Posterior cingulate gyrus (tissue), 11 donors: Measurements from ENCODE around the gene ZNF385C.

ENCODE experiments used
- DNase-seq, 10 donors: peaks; one replicate each; pipeline versions ENCODE4 v3.0.0 to v3.0.0-alpha.2; 2020 to 2021; ENCODE audit warnings: mixed read lengths in 3 of 10
- intact Hi-C: fragments of 100-400 bp; cut with DNase I; formaldehyde crosslinking; loops from one replicate; pipeline ENCODE4 v1.15.1; 2023

The ZNF385C gene

DNA sequence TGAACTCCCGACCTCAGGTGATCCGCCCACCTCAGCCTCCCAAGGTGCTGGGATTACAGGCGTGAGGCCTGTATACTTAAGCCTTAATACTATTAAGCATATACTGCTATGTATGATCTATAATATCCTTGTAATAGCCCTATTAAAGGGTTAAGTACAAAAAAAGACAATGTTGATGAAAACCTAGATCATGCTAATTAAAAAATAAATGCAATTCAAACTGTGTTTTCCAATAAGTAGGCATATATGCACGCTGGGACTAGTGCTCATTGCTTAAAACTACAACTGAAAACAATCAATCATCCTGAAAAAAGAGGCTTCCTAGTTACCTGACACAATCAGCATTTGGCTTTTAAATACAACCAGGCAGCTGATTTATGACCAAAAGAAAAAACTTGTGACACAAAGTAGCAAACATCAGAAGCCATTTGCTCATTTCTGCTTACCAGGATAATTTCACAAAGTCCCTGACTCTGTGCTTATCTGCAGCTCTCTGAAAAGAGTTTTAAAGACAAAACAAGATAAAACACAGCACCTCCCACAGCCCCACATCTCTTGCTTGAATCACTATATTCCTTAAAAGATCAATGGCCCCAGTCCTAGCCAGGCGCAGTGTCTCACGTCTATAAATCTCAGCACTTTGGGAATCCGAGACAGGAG, 11.1 kb downstream of the ZNF385C start:
- DNase-seq: no peak
- intact Hi-C loops: no loop called here

DNA sequence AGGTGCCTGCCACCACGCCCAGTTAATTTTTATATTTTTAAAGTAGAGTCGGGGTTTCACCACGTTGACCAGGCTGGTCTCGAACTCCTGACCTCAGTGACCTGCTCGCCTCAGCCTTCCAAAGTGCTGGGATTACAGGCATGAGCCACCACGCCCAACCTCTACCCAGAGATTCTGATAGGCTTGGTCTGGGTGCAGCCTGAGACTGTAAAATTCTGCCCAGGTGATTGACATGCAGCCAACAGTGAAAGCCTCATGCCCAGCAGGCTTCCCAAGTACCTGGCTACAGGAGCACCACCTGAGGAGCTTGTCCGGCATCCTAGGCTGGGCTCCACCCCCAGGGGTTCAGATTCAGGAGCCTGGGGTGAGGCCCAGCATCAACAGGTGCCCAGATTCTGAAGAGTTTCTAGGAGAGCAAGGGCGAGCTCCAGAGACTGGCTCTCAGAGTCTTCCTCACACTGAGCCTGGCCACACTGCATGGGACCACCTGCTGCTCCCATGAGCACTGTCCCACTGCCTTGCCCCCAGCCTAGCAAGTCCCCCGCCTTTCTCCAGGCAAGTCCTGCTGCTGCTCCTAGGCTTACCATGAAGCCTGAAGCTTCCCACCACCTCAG, 16.6 kb downstream of the ZNF385C start:
- intact Hi-C loops: no loop called here
- DNase-seq: no peak

DNA sequence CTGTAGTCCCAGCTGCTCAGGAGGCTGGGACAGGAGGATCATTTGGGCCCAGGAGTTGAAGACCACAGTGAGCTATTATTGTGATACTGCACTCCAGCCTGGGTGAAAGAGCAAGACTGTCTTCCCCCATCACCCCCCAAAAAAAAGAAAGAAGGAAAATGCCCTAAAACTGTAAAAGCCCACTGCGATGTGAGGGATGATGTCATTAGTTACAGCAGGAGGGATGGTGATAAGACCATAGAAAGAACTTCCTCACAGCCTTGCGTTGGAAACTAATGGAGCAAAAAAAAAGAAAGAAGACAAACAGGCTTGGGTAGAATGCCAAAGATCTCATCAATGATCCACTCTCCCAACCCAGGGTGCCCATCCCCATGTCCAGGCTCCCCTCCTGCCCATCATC, 18.7 kb downstream of the ZNF385C start:
- DNase-seq: no peak
- intact Hi-C loops: no loop called here

DNA sequence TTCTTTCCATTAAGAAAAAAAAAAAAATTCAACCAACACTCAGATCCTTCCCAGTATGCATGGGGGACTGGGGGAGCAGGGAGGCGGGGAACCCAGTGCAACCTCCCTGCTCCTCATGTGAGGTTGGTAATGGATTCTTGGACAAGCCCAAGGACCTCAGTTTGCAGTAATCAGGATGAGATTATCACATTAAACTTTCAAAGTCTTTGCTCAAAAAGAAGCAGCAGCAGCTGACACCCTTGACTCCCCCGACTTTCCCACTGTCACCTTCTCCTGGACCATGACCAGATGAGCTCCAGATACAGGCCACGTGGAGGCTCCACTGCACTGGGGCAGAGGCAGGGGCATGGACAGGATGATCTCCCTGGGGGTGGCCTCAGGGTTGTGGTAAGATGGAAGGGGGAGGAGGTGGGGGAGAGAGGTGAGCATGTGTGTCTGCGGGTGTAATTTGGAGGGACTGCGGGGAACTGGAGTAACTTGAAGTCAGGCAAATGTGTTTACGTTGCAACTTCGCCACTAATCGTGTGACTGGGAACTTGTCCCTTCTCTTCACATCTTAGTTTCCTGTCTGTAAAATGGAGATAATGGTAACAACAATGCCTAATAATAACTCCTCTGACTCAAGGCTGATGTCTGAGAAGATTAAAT, 19.8 kb downstream of the ZNF385C start:
- DNase-seq: no peak
- intact Hi-C loops: no loop called here

DNA sequence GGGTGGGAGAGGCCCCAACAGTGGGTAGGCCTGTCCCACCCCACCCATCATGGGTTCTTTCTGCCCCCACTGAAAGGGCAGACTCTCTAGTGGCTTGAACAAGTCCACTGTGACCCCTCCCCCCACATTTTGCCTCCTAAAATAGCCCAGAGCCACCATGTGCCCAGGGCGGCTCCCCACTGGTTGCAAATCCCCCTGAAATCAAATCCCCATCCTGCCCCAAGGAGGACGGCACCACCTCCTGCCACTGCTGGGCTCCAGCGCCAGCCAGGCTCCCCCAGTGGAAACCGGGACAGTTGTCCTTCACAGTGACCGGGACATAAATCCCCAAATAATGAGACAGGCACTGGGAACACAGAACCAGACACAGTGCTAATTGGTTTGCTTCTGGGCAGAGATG, 20.5 kb downstream of the ZNF385C start:
- DNase-seq: no peak
- intact Hi-C loops: no loop called here

DNA sequence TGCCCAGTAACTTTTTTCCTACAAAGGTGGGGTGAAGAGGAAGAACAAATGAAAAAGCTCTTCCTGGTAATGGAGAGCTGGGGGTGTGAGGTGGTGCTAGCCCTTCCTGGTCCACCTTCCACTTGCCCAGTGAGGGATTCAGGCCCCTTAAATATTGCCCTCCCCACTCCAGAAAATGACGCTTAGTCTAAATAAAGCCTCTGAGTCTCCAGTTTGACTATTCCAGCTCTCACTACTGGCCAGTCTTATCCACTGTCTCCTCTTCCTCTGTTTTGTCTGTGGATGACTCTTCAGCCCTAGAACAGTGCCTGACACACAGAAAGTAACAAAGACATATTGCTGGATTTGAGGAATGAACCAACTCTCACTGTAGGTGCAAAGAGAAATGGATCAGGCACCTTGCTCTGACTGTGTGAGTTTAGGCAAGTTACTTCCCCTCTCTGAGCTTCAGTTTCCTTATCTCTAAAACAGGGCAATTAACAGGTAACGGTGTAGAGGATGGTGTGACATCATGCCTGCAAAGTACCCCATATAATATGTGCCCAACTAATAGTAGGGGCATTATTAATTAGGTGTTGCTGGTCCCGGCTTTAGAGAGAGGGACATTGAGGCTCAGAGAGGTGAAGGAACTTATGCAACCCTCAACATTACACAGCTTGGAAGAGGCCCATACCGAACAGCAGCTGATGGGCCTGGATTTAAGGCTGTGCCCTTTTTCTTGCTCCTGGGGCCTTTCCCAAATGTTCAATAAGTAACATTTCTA, 21.3 kb downstream of the ZNF385C start:
- DNase-seq: no peak
- intact Hi-C loops: no loop called here

DNA sequence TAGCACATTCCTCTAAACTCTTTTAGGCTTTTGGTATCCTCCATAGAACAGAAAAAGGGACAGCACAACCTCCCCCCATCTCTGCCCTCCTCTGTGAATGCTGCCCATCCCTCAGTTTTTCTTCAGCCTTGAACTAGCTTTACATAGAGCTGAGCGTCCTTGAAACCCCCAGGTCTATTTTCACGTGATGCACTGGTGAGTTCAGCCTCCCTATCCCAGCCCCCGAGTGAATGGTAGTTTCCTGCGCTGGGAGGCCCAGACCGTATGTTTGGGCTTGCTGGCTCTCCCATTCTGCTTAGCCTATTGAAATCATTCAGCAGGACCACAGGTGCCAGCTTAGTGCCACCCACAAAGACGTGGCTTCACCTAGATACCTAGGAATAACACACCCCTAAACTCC, 22.5 kb downstream of the ZNF385C start:
- intact Hi-C loops: no loop called here
- DNase-seq: no peak

DNA sequence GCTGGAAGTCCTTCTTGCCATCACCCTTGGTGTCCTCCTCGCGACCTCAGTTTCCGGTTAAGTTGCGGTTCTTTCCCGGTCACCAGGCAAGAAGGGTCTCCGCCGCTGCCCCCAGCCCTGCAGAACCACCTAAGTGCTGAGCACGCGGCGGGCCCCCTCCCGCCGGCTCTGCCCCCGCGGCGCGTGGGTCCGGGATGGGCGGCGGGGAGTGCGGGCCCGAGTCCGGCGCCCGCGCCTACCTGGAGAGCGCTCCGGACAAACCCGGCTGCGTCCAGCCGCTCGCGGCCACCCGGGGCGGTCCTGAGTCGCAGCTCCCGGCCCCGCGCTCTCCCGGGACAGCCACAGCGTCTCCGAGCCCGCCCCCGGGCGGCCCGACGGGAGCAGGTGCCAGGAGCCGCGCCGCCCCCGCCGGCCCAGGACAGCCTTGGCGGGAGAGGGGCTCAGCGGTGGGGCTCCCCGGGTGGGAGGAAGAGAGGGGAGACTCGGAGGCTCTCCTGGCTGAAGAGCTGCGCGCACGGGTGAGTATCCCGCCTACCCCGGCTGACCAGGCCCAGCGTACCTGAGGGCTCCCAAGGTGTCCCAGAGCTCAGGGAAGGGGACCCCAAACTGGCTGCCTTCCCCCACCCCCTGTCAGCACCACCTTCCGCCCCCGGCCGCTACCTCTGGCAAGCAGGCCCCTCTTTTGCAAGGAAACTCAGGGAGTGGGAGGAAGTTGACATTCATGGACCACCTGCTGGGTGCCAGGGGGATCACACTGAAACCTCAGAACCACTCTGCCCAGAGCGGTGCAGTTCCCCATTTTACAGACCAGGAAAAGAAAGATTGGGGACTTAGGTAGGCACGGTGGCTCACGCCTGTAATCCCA, 25.7 kb downstream of the ZNF385C start:
- no peak for DNase-seq
- intact Hi-C loops: no loop called here

DNA sequence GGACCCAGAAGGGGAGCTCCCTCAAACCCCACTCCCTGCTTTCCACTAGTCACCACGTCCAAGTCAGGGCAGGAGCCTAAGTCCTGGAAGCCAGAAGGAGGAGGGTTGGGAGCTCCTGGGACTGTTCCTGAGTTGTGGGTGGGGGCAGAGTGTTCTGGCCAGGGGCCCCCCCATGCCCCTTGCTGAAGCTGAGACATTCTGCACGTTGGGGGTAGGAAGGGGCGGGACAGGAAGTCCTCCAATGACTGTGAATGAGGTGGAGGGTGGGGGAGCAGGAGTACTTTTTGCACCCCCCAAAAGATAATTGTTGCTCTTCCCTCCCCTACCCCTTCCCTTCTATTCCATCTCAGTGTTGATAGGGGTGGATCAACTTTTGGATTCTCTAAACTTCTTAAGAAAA, 26.5 kb downstream of the ZNF385C start:
- intact Hi-C loops: no loop called here
- DNase-seq: no peak

DNA sequence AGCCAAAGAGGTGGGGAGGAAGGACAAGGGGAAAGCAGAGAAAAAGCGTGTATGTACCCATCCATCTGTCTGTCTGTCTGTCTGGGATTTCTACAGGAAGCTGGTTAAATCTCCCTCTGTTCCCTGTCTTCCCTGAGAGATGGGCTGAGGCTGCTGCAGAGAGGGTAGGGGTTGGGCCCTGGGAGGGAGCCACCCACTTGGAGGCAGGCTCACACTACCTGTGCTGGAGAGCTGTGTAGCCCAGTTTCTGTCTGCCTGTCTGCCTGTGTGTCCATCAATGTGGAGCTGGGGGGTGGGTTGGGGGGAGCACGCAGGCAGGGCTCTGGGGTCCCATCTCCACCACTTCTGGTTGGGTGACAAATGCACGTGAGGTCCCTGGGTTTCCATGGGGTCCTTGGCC, 29.3 kb downstream of the ZNF385C start:
- intact Hi-C loops: no loop called here

DNA sequence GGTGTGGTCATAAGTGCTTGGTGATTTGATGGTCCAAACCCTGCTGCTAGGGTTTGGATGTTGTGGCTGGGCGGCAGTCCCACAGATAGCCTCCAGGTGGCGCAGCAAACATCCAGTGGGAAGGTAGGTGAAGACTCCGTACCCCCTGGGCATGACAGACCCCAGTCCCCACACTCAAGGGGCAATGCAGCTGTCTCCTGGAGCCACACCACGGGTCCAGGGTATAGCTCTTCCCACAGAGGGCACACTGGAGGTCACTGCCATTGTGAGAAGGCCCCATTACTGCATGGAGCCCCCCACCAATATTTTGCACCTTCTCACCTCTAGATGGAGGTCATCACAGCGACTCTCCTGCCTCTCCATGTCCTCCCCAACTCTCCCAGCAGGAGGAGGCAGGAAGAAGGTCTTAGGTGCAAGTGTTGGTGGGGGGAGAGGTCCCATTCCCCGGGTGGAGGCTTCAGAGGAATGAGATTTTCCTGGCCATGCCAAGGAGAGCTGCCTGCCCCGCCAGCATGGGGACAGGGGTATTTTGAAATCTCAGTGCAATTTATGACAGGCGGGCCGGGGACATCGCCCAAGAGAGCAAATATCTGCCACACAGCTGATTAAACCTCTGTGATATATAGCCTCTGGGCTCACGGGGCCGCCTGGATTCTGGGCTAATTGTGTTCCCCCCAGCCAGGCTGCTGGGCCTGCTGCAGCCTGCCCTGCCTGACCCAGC, 30.7 kb downstream of the ZNF385C start:
- intact Hi-C loops: loop anchor here (1.0 kb wide), 1 partner anchor 34 kb away; no protein-coding TSS in a partner anchor
- peak in 9 of 10 donors; percentile 14 to 91 (median 69) for DNase-seq

More for the DNA sequence above, 29.3 kb downstream of the ZNF385C start:
- no peak for DNase-seq

DNA sequence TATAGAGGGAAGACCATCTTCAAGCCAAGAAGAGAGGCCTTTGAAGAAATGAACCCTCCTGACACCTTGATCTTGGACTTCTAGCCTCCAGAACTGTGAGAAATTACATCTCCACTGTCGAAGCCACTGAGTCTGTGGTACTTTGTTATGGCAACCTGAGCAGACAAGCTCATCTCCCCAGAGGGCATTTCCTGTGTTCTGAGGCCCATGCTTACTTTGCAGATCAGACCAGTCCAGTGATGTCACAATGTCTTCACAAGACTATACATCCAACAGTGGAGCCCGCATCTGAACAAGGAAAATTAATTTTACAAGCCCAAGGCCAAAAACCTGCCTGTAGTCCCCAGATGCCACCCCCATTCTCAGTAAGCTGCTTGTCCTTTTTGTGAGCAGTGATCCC, 33.1 kb downstream of the ZNF385C start:
- intact Hi-C loops: no loop called here
- DNase-seq: no peak

DNA sequence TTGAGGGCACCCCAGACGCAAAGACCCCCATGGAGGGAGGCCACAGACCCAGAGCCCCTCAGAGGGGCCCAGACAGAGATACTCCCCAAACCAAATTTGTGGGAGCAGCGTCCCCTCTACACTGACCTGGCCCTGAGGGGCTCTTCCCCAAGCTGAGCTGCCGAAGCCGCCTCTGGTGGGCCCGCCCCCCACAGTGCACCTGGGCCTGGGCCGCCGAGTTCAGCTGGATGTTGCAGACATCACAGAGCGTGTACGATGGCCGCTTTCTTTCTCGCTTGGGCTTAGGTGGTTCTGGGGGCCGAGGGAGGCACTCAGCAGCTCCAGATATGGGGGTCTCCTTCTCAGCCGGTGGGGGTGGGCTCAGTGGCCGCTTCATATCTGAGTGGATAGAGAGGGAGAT, 35.6 kb downstream of the ZNF385C start:
- intact Hi-C loops: no loop called here
- no peak for DNase-seq

DNA sequence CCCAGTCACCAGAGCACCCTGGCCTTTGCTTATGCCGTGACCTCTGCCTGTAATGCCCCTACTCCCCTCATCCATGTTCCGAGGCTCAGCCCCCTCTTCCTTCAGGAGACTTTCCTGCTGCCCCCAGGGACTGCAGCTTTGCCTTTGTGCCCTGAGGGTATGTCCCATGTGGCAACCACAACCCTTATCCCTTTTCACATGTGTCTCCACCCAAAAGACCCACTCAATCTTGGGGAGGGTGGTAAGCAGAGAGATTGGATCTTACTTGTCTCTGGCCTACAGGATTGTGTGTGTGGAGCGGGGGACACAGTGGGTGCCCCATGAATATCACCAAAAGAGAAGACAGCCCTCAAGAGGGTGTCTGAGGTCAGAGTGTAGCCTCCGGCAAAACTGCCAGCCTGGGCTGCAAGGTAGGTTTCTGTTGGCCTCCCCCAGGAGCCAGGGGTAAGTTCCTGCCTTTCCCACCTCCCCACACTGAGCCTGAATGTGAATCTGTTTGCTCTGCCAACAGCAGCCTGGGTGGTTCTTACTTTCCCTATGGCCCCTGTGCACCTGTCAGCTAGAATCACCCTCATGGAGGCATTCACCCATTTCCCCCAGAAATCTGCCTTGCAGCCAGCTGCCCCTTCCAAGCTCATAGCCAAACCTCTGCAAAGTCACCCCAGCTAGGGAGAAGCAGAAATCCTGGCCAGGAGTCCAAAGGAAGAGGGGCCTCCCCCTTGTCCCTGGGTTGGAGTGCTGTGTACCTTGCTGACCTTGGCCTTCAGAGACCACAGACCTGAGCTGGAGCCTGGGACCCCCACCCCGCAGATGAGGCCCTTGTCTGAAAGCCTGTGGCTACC, 36.4 kb downstream of the ZNF385C start:
- DNase-seq: no peak
- intact Hi-C loops: no loop called here

DNA sequence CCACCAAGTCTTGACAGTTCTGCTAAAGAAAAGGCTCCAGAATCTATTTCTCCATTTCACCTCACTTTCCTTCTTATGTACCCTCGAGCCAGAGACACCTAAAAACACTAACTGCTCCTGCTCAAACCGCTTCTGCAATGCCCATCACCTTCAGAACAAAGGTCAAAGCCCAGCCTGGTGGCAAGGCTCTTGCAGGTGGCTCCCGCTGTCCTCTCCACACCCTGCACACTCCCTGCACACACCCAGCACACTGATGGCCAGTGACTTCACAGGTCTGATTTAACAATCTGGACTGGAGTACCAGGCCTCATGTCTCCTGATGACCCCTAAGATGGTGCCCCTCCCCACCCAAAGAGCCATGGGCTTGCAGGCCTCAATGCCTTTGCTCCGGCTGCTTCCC, 38.0 kb downstream of the ZNF385C start:
- intact Hi-C loops: no loop called here
- no peak for DNase-seq

DNA sequence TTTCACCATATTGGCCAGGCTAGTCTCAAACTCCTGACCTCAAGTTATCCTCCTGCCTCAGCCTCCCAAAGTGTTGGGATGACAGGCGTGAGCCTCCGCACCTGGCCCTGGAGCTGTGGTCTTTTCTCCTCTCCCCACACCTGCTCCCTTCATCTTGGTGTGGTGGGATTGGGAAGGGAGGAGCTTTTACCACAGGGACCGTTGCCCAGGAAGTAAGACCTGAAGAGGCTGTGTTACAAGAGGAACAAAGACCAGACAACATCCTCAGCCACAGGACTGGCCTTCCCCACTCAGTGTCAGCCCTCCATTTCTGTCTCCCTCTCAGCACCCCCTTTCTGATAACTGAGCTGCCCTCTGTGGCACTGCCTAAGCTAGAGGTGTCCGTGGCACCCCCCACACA, 38.5 kb downstream of the ZNF385C start:
- intact Hi-C loops: no loop called here
- DNase-seq: no peak

DNA sequence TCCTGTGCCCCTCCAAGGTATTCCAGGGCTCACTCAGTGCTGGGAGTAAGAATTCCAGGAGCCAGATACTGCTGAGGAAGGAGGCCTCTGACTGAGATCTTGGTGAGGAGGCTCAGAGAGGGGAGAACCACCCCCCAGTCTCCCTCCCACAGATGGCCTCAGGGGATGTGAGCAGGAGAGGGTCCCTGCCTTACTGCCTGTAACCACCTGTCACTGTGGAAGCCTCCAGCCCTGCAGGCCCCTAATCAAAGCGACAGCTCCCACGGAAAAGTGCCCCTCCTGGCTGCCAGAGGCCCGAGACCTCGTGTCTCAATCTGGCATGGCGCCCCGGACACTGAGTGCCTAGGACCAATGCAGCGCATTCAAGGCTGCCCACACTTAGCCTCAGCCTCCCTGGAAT, 40.2 kb downstream of the ZNF385C start:
- intact Hi-C loops: no loop called here
- DNase-seq: no peak

DNA sequence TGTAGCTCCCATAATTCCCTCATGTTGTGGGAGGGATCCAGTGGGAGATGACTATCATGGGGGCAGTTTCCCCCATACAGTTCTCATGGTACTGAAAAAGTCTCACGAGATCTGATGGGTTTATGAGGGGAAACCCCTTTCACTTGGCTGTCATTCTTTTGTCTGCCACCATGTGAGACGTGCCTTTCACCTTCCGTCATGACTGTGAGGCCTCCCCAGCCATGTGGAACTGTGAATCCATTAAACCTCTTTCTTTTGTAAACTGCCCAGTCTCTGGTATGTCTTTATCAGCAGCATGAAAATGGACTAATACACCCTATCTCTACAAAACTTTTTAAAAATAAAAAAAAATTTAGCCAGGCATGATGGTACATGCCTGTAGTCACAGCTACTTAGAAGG, 41.6 kb downstream of the ZNF385C start:
- intact Hi-C loops: no loop called here
- no peak for DNase-seq

DNA sequence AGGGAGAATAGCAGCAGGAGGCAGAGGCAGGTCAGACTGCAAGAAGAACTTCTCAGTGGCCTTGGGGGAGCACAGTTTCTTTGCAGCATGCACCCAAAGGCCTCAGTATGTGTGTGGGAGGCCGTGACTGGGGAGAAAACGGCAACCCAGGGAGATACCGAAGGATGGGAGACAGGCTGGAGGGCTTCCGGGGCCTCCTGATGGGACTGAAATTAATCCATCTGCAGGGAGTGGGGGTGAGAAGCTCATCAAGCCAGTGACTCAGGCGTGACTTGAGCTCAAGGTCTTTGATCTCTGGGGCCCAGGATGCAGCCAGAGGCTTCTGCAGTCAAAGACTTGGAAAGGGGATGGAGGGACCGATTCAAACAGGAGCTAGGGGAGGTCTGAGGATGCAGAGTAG, 42.8 kb downstream of the ZNF385C start:
- intact Hi-C loops: no loop called here
- DNase-seq: no peak
